Sigmoid colon (tissue), 7 donors: Measurements from ENCODE around the gene NATD1. TPM values are rescaled to one million over a fixed set of nuclear protein-coding genes. Genes with fewer than 3 reads are reported as not detected.

Source experiments
- DNase-seq: peaks from one replicate; pipeline ENCODE4 v3.0.0-alpha.2; 2019
- H3K27ac ChIP-seq, 4 donors: fragments of 200-600 bp; sonication (generic); one replicate each; pipeline ENCODE4 v1.5.1; 2016 to 2019; ENCODE audit warnings: mild to moderate bottlenecking in 1 of 4
- H3K27me3 ChIP-seq, 3 donors: fragments of 200-600 bp; sonication (generic); one replicate each; pipeline ENCODE4 v1.5.1; 2019; ENCODE audit warnings: mild to moderate bottlenecking in 1 of 3
- H3K36me3 ChIP-seq, 4 donors: fragments of 200-600 bp; sonication (generic); one replicate each; pipeline ENCODE4 v1.5.1; 2016 to 2019
- H3K4me1 ChIP-seq, 4 donors: fragments of 200-600 bp; sonication (generic); one replicate each; pipeline ENCODE4 v1.5.1; 2017 to 2019
- H3K4me3 ChIP-seq, 4 donors: fragments of 200-600 bp; sonication (generic); one replicate each; pipeline ENCODE4 v1.5.1; 2017 to 2019; ENCODE audit warnings: mild to moderate bottlenecking in 2 of 4, moderate library complexity in 1 of 4
- H3K9me3 ChIP-seq, 4 donors: fragments of 200-600 bp in 3 of 4; sonication (generic) in 3 of 4; one replicate each; pipeline versions ENCODE4 v1.5.1 to v1.6.1; 2013 to 2019
- EP300 ChIP-seq, 4 donors: sonication (generic); formaldehyde crosslinking; IDR thresholded peaks; one replicate each; pipeline ENCODE4 v1.6.1; 2017; ENCODE audit warnings: antibody characterized with exemption in 4 of 4
- POLR2A ChIP-seq, 2 donors: fragments of 450-650 bp; IDR thresholded peaks; one replicate each; pipeline ENCODE4 v1.6.1; 2016; ENCODE audit warnings: antibody characterized with exemption in 2 of 2, mild to moderate bottlenecking in 2 of 2, moderate library complexity in 2 of 2
- POLR2AphosphoS5 ChIP-seq, 4 donors: sonication (generic); formaldehyde crosslinking; IDR thresholded peaks; one replicate each; pipeline ENCODE4 v1.6.1; 2017; ENCODE audit warnings: antibody characterized with exemption in 4 of 4
- WGBS, 2 donors: extraction: QIAGEN DNeasy Blood & Tissue Kit; methylation state at CpG; one replicate each; pipeline ENCODE4 v1.1.7; 2013; 5-methylcytosine and 5-hydroxymethylcytosine counted together
- intact Hi-C: fragments of 100-400 bp; cut with DNase I; formaldehyde crosslinking; loops from one replicate; pipeline ENCODE4 v1.15.1; 2023
- polyA plus RNA-seq, 3 donors: library from polyadenylated mRNA; stranded (reverse); fragments of 200-250 nt; gene quantifications; one replicate each; pipeline ENCODE4 v1.2.3, GENCODE V29; 2013
- total RNA-seq, 4 donors: library from RNA; depleted of rRNA; stranded (reverse); fragments of >200 nt; gene quantifications; one replicate each; pipeline ENCODE4 v1.1.0, GENCODE V29; 2016
- TF ChIP-seq, protein P1 (sequence below), 4 experiments: fragments of 450-650 bp in 3 of 4; fragments of 200-600 bp in 1 of 4; IDR thresholded peaks; one replicate each; pipeline ENCODE4 v1.5.1; 2016 to 2019; ENCODE audit warnings: antibody characterized with exemption in 4 of 4, mild to moderate bottlenecking in 3 of 4, moderate library complexity in 2 of 4
- donor health status: healthy with polysubstance abuse.
- donor health status: Bipolar disorder and iron deficiency.
- donor health status: healthy.

The NATD1 gene
- total and polyA plus RNA-seq, 7 donors = 2.5 to 13.8 (median 6.8) TPM

GRCh38 chr17:21218101-21218500, 35.1 kb downstream of the NATD1 start:
- Histone ChIP-seq H3K36me3 (peaks cover 0 to 8% (median 3%) of the 10 kb centered on the region in 4 donors), H3K27ac (no peak overlapping the region), H3K4me1 (peaks cover 0 to 23% (median 16%) of the 10 kb centered on the region in 4 donors), H3K4me3 (no peak overlapping the region), H3K9me3 (no peaks in the 10 kb centered on the region), H3K27me3 (no peaks in the 10 kb centered on the region)
- DNase-seq = no peak
- intact Hi-C loops = loop anchor here (10.0 kb wide), 1 partner anchor 173 kb away; the partner anchor contains the start of gene USP22
- WGBS, 2 donors = 86 to 88% methylated on average over 3 of the region's 3 CpGs
- TF ChIP-seq POLR2A (IDR thresholded peaks at IDR 0.05) (no peak), EP300 (IDR thresholded peaks at IDR 0.05) (no peak), POLR2AphosphoS5 (IDR thresholded peaks at IDR 0.05) (no peak)
- TF ChIP-seq, protein P1, sequence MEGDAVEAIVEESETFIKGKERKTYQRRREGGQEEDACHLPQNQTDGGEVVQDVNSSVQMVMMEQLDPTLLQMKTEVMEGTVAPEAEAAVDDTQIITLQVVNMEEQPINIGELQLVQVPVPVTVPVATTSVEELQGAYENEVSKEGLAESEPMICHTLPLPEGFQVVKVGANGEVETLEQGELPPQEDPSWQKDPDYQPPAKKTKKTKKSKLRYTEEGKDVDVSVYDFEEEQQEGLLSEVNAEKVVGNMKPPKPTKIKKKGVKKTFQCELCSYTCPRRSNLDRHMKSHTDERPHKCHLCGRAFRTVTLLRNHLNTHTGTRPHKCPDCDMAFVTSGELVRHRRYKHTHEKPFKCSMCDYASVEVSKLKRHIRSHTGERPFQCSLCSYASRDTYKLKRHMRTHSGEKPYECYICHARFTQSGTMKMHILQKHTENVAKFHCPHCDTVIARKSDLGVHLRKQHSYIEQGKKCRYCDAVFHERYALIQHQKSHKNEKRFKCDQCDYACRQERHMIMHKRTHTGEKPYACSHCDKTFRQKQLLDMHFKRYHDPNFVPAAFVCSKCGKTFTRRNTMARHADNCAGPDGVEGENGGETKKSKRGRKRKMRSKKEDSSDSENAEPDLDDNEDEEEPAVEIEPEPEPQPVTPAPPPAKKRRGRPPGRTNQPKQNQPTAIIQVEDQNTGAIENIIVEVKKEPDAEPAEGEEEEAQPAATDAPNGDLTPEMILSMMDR (IDR thresholded peaks at IDR 0.05) = no peak

- Histone ChIP-seq H3K27ac (no peak overlapping the region), H3K27me3 (no peaks in the 10 kb centered on the region), H3K4me1 (peaks cover 0 to 30% (median 23%) of the 10 kb centered on the region in 4 donors), H3K36me3 (peaks cover 0 to 8% (median 3%) of the 10 kb centered on the region in 4 donors), H3K9me3 (no peaks in the 10 kb centered on the region), H3K4me3 (no peak overlapping the region)
- 55 to 90% methylated on average over 1 of the region's 1 CpG for WGBS, 2 donors
- TF ChIP-seq EP300 (IDR thresholded peaks at IDR 0.05) = no peak
- TF ChIP-seq, protein P1 (IDR thresholded peaks at IDR 0.05) = no peak
- DNase-seq = no peak
- intact Hi-C loops = loop anchor here (10.0 kb wide), 1 partner anchor 173 kb away; the partner anchor contains the start of gene USP22
Observed at GRCh38 chr17:21217346-21217745, 35.9 kb downstream of the NATD1 start.

DNA sequence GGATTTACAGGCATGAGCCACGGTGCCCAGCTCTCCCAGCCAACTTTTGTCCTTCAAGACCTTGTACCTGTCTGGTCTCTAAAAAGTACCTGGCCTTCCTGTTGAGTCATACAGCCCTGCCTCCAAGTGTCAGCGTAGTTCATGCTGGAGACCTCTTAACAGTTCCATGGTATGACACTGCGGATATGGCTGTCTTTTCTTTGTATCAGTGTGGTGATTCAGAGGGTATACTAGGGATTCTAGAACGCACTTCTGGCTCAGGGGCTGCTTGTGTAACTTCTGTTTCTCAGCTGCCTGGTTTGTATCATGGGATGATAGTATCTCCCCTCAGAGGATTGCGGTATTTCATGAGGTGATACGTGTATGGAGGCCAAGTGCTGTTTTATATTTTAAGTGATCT, 37.3 kb downstream of the NATD1 start:
- Histone ChIP-seq H3K4me3 (no peak overlapping the region), H3K4me1 (peaks cover 0 to 45% (median 38%) of the 10 kb centered on the region in 4 donors), H3K36me3 (no peaks in the 10 kb centered on the region), H3K27me3 (no peaks in the 10 kb centered on the region), H3K27ac (peak overlapping the region in 1 of 4 donors; percentile 93), H3K9me3 (no peaks in the 10 kb centered on the region)
- TF ChIP-seq, protein P1 (IDR thresholded peaks at IDR 0.05) = no peak
- TF ChIP-seq POLR2AphosphoS5 (IDR thresholded peaks at IDR 0.05) = no peak
- no peak for TF ChIP-seq POLR2A (IDR thresholded peaks at IDR 0.05)
- TF ChIP-seq EP300 (IDR thresholded peaks at IDR 0.05) = no peak
- no peak for DNase-seq
- WGBS, 2 donors = 91 to 92% methylated on average over 6 of the region's 6 CpGs
- intact Hi-C loops = loop anchor here (1.0 to 10.0 kb wide), 4 partner anchors 36 to 171 kb away; partner anchors contain the start of genes DHRS7B, MAP2K3 and USP22

DNA sequence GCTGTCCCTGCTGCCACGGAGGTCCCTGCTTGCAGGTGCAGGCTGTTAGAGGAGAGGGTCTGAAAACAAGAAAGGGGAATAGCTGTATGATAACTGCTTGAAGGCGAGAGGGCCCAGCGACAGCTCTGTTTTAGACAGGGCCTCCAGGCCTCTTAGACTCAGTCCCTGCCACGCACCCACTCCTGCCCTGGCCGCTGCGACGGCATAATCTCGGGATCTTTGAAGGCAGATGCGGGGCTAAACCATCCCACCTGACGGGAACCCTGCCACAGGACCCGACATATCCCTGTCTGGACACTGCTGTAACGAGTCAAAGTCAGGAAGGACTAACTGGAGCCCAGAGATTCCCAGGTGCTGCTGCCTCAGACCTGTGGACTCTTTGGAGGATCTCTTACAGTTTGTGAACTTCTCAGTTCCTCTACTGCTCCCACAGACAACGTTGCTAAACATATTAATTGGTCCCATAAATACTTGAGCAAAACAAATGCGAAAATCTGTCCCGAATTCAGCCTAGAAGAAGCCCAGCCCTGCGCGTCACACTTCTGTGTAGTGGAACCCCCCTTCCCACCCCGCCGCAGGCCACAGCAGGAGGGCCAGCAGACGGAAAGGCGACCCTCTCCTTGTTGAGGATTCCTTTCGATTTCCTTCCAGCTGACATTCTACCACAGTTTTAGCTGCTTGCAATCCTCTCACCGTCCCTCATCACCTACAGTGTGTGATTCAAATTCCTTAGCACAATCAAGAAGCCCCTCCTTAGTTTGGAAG, 38.3 kb downstream of the NATD1 start:
- DNase-seq = peak; percentile 70
- Histone ChIP-seq H3K9me3 (no peaks in the 10 kb centered on the region), H3K4me1 (peaks cover 0 to 54% (median 47%) of the 10 kb centered on the region in 4 donors), H3K4me3 (peak overlapping the region; percentile 85 to 95 (median 91)), H3K27ac (peak overlapping the region; percentile 89 to 93 (median 92)), H3K36me3 (peaks cover 0 to 8% (median 0%) of the 10 kb centered on the region in 4 donors), H3K27me3 (no peaks in the 10 kb centered on the region)
- intact Hi-C loops = loop anchor here (1.0 to 10.0 kb wide), 4 partner anchors 37 to 170 kb away; partner anchors contain the start of genes DHRS7B, MAP2K3 and USP22
- WGBS, 2 donors = 11 to 24% methylated on average over 23 of the region's 23 CpGs
- TF ChIP-seq EP300 (IDR thresholded peaks at IDR 0.05) (no peak), POLR2AphosphoS5 (IDR thresholded peaks at IDR 0.05) (no peak), POLR2A (IDR thresholded peaks at IDR 0.05) (no peak)
- TF ChIP-seq, protein P1 (IDR thresholded peaks at IDR 0.05) = no peak
